ENCODE measurements around the gene SMIM30. TPM values are rescaled to one million over a fixed set of nuclear protein-coding genes. Genes with fewer than 3 reads are reported as not detected.

SMIM30 gene
- total RNA-seq, 1 experiment from 2014 or later = 55.8 TPM

DNA sequence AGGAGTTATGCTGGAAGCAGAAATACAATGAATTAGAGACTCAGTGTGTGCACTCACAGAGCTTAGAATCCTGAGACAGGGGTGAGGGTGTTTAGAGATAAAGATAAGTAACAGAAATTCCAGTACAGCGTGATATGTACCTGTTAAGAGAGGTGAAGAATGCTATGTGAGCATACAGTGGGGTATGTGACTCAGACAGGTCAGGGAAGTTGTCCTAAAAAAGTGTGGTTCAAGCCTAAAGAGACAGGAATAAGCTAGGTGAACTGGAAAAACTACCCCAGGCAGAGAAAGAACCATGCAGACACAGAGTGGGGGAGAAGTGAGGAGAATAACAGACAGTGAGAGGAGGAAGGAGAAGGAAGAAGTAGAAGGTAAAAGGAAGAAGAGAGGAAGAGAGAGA, 8.6 kb downstream of the SMIM30 start:
- POLR2A ChIA-PET = no interaction called here

DNA sequence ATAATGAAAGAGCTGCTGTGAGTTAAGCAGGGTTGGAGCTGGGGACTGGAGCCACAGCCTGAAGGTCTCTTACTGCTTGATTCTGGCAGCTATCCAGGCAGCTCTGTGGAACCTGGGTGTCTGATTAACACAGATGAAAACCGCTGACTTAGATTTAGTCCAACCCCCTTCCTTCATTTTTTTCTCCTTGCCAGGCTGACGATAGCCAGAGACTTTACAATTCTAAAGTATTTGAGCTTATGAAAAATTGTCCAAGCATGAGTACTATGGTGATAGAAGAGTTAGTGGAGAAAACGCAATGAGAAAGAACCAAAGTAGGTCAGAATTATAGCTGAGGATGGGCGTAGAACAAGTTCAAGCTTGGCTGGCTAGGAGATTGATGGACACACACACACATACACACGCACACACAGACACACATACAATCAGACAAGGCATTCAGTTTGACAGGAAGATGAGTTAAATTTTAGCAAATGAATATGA, 18.2 kb downstream of the SMIM30 start:
- intact Hi-C loops (cut with micrococcal nuclease) = no loop called here
- CTCF ChIA-PET = interaction anchor here (1.2 kb wide), 1 partner anchor 60 kb away, joined by 3 read pairs; no protein-coding TSS in a partner anchor
- no TSS peak for BruUV-seq (replicated peaks)

More for the DNA sequence above, 8.6 kb downstream of the SMIM30 start:
- Histone ChIP-seq H3K4me3 (replicated peaks in 1 of 2; ENCODE audit: low read depth in 1 of 2, low read length in 2 of 2) (no peak overlapping the region), H3K9ac (ENCODE audit: low read length) (no peak overlapping the region), H3K27ac (ENCODE audit: low read depth, low read length) (no peak overlapping the region), H3K36me3 (ENCODE audit: control insufficient read depth in 1 of 2, insufficient read depth in 2 of 2, low read length in 2 of 2) (no peaks in the 10 kb centered on the region), H3K9me3 (ENCODE audit: control insufficient read depth in 1 of 2, insufficient read depth in 1 of 2, low read depth in 1 of 2, low read length in 2 of 2) (no peaks in the 10 kb centered on the region), H3K27me3 (ENCODE audit: insufficient read depth, low read length) (no peaks in the 10 kb centered on the region), H3K4me1 (ENCODE audit: control insufficient read depth in 1 of 2, insufficient read depth in 2 of 2, low read length in 2 of 2) (no peaks in the 10 kb centered on the region), H2AFZ (ENCODE audit: low read depth, low read length, poor library complexity, severe bottlenecking) (no peak overlapping the region), H4K20me1 (ENCODE audit: insufficient read depth) (no peaks in the 10 kb centered on the region), H3K9me2 (ENCODE audit: insufficient read depth) (no peaks in the 10 kb centered on the region), H3K4me2 (ENCODE audit: low read length) (no peak overlapping the region), H3K79me2 (ENCODE audit: insufficient read depth, low read length) (no peaks in the 10 kb centered on the region)
- no peak for ATAC-seq
- TF ChIP-seq FOSL1 (IDR thresholded peaks at IDR 0.05; ENCODE audit: low read depth) = no peak
- DNase-seq (ENCODE audit: low read depth, low spot score) = no peak
- intact Hi-C loops (cut with micrococcal nuclease) = no loop called here
- ChIA-PET RAD21 (ENCODE audit: low non-redundant PET in 1 of 2, low total read pairs in 2 of 2, uncharacterized antibody in 2 of 2, unreplicated experiment in 2 of 2) (no interaction called here), CTCF (no interaction called here)
- BruUV-seq (replicated peaks) = no TSS peak

More for the DNA sequence above, 18.2 kb downstream of the SMIM30 start:
- Histone ChIP-seq H3K27ac (ENCODE audit: low read depth, low read length) (no peak overlapping the region), H3K27me3 (ENCODE audit: insufficient read depth, low read length) (no peaks in the 10 kb centered on the region), H3K4me2 (ENCODE audit: low read length) (no peak overlapping the region), H3K9ac (ENCODE audit: low read length) (no peak overlapping the region), H3K4me1 (ENCODE audit: control insufficient read depth in 1 of 2, insufficient read depth in 2 of 2, low read length in 2 of 2) (no peaks in the 10 kb centered on the region; a peak in 1 of 4 replicates), H2AFZ (ENCODE audit: low read depth, low read length, poor library complexity, severe bottlenecking) (no peak overlapping the region), H3K9me3 (ENCODE audit: control insufficient read depth in 1 of 2, insufficient read depth in 1 of 2, low read depth in 1 of 2, low read length in 2 of 2) (no peaks in the 10 kb centered on the region), H3K9me2 (ENCODE audit: insufficient read depth) (no peaks in the 10 kb centered on the region), H3K4me3 (replicated peaks in 1 of 2; ENCODE audit: low read depth in 1 of 2, low read length in 2 of 2) (no peak overlapping the region), H4K20me1 (ENCODE audit: insufficient read depth) (no peaks in the 10 kb centered on the region), H3K36me3 (ENCODE audit: control insufficient read depth in 1 of 2, insufficient read depth in 2 of 2, low read length in 2 of 2) (no peaks in the 10 kb centered on the region), H3K79me2 (ENCODE audit: insufficient read depth, low read length) (no peaks in the 10 kb centered on the region)
- RAD21 ChIA-PET (ENCODE audit: low non-redundant PET in 1 of 2, low total read pairs in 2 of 2, uncharacterized antibody in 2 of 2, unreplicated experiment in 2 of 2) = no interaction called here
- POLR2A ChIA-PET = interaction anchor here (0.9 kb wide), 1 partner anchor 18 kb away, joined by 4 read pairs; no protein-coding TSS in a partner anchor
- TF ChIP-seq POLR2A (IDR thresholded peaks at IDR 0.05; ENCODE audit: borderline replicate concordance, extremely low read depth, insufficient read depth, insufficient read length) (no peak), ZFX (IDR thresholded peaks at IDR 0.05) (no peak), ATF3 (IDR thresholded peaks at IDR 0.05) (no peak), REST (IDR thresholded peaks at IDR 0.05; ENCODE audit: low read depth) (no peak)
- DNase-seq (ENCODE audit: low read depth, low spot score) = no peak
- ATAC-seq = no peak
